22Rv1 (cell line): ENCODE data around the gene TBC1D19.
A peak's percentile ranks its signal among the peaks of the same experiment; 100 is the strongest.

Experiments
- H3K27ac ChIP-seq: fragments of 450-650 bp; 2 replicates; pipeline ENCODE4 v1.5.1; 2017
- ZFX ChIP-seq: fragments of 450-650 bp; IDR thresholded peaks from 2 replicates; pipeline ENCODE4 v1.6.1; 2017; ENCODE audit warnings: antibody characterized with exemption, borderline replicate concordance
- TF ChIP-seq, protein P1 (sequence below): fragments of 450-650 bp; IDR thresholded peaks from 2 replicates; pipeline ENCODE4 v1.5.1; 2017; ENCODE audit warnings: mild to moderate bottlenecking

Gene TBC1D19

DNA sequence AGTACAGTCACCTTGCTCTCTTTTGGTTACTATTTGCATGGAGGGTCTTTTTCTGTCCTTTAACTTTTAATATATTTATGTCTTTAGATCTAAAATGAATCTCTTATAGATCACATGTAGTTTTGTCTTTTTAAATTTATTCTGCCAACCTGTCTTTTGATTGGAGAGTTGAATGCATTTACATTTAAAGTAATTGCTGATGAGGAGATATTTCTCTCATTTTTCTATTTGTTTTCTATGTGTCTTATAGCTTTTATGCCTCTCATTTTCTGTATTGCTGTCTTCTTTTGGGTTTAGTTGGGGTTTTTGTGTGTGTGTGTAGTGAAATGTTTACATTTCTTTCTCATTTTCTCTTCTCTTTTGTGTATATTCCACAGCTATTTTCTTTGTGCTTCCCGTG lies 123.5 kb downstream of the TBC1D19 start:
- H3K27ac ChIP-seq: no peak overlapping the region
- no peak for TF ChIP-seq ZFX
- TF ChIP-seq, protein P1, sequence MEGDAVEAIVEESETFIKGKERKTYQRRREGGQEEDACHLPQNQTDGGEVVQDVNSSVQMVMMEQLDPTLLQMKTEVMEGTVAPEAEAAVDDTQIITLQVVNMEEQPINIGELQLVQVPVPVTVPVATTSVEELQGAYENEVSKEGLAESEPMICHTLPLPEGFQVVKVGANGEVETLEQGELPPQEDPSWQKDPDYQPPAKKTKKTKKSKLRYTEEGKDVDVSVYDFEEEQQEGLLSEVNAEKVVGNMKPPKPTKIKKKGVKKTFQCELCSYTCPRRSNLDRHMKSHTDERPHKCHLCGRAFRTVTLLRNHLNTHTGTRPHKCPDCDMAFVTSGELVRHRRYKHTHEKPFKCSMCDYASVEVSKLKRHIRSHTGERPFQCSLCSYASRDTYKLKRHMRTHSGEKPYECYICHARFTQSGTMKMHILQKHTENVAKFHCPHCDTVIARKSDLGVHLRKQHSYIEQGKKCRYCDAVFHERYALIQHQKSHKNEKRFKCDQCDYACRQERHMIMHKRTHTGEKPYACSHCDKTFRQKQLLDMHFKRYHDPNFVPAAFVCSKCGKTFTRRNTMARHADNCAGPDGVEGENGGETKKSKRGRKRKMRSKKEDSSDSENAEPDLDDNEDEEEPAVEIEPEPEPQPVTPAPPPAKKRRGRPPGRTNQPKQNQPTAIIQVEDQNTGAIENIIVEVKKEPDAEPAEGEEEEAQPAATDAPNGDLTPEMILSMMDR: no peak

DNA sequence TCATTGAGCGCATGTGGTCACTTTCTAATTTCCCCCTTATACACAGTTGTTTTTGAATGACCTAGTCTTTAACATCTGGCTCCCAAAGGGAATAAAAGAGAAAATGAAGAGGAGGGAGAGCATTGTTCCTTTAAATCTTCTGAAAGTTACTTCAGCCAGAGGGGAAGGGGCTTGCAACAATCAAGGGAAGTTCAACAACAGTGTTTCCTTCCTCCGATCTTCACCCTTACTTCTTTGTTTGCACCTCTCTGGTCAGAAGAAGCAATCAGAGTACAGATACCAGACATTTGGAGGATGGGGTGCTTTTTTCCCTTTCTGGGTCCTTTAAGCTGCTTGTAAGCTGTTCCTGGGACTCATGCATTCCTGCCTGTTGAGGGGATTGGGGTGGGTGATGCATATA lies 125.4 kb downstream of the TBC1D19 start:
- TF ChIP-seq ZFX: no peak
- TF ChIP-seq, protein P1: no peak
- no peak overlapping the region for H3K27ac ChIP-seq

DNA sequence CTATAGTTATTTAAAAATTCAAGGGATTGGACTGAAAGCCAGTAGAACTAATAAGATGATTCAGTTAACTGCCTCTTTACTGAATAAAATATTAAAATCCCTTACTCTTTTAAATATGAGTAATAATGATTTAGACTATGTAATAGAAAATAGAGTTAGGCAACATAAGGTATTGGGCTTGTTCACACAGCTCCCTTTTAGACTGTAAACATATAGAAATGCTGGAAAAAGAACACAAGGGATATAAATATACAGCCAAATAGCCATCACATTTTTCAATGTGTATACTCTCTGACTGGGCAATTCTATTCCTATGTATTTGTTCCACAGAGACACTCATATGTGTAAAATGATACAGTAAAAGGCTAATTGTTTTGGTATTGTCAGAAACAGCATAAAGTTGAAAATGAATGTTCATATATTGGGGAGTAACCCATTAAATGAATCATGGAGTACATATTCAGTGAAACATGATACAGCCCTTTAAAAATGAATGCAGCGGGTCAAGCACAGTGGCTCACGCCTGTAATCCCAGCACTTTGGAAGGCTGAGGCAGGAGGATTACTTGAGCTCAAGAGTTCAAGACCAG lies 129.8 kb downstream of the TBC1D19 start:
- no peak overlapping the region for H3K27ac ChIP-seq
- no peak for TF ChIP-seq ZFX
- TF ChIP-seq, protein P1: no peak

DNA sequence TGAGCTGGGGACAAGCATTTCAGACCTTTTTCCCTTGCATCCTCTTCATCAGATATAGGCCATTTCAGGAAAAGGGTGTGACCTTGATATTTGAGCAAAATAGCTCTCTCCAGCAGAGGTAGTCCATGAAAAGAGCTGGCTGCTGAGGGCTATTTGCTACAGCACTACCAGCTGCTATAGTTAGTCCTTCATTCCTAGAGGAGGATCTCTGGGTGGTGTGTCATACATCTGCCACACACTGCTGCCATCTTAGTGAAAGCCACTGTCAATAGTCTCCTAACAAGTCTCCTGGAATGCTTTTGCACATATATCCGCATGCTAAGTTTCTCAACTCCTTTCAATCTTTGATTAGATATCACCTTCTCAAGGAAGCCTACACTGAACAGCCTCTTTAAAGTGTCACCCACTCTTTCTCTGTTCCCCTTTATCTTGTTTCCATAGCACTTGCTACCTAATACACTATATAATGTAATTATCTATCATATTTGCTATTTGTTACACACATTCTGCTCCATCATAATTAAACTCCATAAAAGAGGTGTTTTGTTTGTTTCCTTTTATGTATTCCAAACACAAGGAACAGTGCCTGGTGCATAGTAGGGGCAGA lies 131.9 kb downstream of the TBC1D19 start:
- no peak overlapping the region for H3K27ac ChIP-seq
- TF ChIP-seq ZFX: no peak
- TF ChIP-seq, protein P1: no peak

DNA sequence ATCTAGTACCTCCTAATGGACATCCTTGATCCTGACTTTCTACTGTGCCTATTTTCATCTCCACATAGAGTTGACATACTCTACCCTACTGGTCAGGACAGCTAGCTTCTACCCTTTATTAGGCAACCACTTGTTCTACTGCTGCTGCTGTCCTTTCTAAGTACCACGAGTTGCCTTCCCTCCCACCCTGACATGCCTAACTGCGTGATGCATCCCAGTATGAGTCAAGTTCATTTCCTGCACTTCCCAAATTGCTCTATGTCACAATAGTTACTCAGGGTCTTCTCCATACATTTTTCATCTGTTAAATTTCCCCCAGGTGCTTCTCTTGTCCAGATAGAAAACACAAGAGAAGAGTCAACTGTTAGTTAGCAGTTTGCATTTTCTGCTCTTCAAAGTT lies 133.4 kb downstream of the TBC1D19 start:
- TF ChIP-seq, protein P1: no peak
- TF ChIP-seq ZFX: no peak
- H3K27ac ChIP-seq: no peak overlapping the region

DNA sequence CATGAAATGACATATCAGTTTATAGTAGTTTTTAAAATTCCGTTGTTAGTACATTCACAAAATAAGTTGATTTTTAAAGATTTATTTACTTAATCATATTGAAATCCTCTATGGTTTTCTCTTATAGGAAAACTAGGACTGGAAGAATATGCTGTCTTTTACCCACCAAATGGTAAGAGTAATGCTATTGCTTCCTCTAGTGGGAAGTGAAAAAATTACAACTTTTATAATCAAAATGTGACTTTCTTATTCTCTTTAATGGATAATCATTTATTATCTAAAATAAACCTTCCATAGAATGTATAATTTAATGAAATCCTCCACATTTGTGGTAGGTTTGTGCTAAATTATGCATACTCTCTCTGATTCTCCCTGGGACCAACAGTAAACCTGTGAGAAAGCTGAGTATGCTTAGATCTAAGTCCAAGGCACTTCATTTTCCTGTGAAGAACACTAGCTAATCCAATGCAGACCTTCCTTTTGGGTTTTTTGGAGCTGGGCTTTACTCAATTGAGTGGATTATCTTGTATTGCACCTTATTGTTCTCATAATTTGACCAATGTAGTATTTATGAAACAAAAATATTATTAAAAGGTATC lies 136.2 kb downstream of the TBC1D19 start:
- H3K27ac ChIP-seq: no peak overlapping the region
- TF ChIP-seq ZFX: no peak
- TF ChIP-seq, protein P1: peak; percentile 83

DNA sequence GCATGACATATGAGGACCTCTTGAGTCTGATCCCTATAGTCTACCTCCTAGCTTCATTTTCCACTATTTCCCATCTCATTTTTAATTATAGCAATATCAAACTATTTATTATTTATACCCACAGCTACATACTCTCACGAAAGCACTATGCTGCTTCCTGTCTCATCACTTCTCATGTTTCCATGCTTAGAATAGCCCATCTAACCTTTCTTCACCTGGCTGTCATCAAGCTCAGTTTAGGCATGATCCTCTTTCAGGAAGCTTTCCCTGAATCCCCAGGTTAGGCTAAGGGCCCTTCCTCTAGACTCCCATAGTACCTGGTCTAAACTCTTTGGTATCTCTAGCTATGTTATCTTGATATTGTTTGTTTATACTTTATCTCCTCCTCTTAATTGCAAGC lies 137.8 kb downstream of the TBC1D19 start:
- no peak for TF ChIP-seq ZFX
- TF ChIP-seq, protein P1: no peak
- H3K27ac ChIP-seq: no peak overlapping the region
